WTC11 (cell line): ENCODE data around the gene UQCRHL. TPM values are rescaled to one million over a fixed set of nuclear protein-coding genes. Genes with fewer than 3 reads are reported as not detected.

Experiments used
- ATAC-seq: fragments of 200-7000 bp; cut with Tn5 transposase; 2 replicates; pipeline ENCODE4 v1.10.0; 2021; ENCODE audit warnings: mild to moderate bottlenecking, moderate library complexity
- CTCF ChIA-PET: fragments of 300-600 bp; sonication (Branson Sonifier 250); formaldehyde crosslinking; loops from one replicate; lab custom pipeline; 2021; ENCODE audit warnings: antibody characterized with exemption; lab: Charles Lee
- POLR2A ChIA-PET: fragments of 350-600 bp; sonication (Branson Sonifier 250); formaldehyde crosslinking; loops from one replicate; lab custom pipeline; 2021; ENCODE audit warnings: antibody characterized with exemption; lab: Charles Lee
- DNase-seq: peaks from one replicate; pipeline ENCODE4 v3.0.0; 2021; ENCODE audit warnings: low spot score
- H3K27ac Mint-ChIP-seq: 2 replicates; pipeline ENCODE4 v1.8.0; 2021; ENCODE audit warnings: mixed read lengths
- H3K27me3 Mint-ChIP-seq: 2 replicates; pipeline ENCODE4 v1.8.0; 2021; ENCODE audit warnings: low read depth, mild to moderate bottlenecking, moderate library complexity, mixed read lengths
- H3K36me3 Mint-ChIP-seq: 2 replicates; pipeline ENCODE4 v1.8.0; 2021; ENCODE audit warnings: mixed read lengths
- H3K4me1 Mint-ChIP-seq: 2 replicates; pipeline ENCODE4 v1.8.0; 2022; ENCODE audit warnings: mixed read lengths
- H3K4me3 Mint-ChIP-seq: 2 replicates; pipeline ENCODE4 v1.8.0; 2021; ENCODE audit warnings: mild to moderate bottlenecking, moderate library complexity, mixed read lengths
- H3K9me3 Mint-ChIP-seq: 2 replicates; pipeline ENCODE4 v1.8.0; 2021; ENCODE audit warnings: mixed read lengths
- CREB1 ChIP-seq: sonication (generic); formaldehyde crosslinking; IDR thresholded peaks from 2 replicates; pipeline ENCODE4 v1.8.0; 2023; ENCODE audit warnings: mild to moderate bottlenecking, missing genetic modification reagents
- CREM ChIP-seq: sonication (generic); formaldehyde crosslinking; IDR thresholded peaks from 2 replicates; pipeline ENCODE4 v1.8.1; 2022; ENCODE audit warnings: mild to moderate bottlenecking, missing genetic modification reagents, moderate library complexity
- ETV6 ChIP-seq: sonication (generic); formaldehyde crosslinking; IDR thresholded peaks from 2 replicates; pipeline ENCODE4 v1.8.1; 2022; ENCODE audit warnings: mild to moderate bottlenecking, missing genetic modification reagents
- HMGA2 ChIP-seq: fragments of 250-450 bp; sonication (Bioruptor Pico); IDR thresholded peaks from 2 replicates; pipeline ENCODE4 v1.4.0; 2021; ENCODE audit warnings: mild to moderate bottlenecking, moderate library complexity
- JUN ChIP-seq: sonication (generic); formaldehyde crosslinking; IDR thresholded peaks from 2 replicates; pipeline ENCODE4 v1.8.0; 2023; ENCODE audit warnings: mild to moderate bottlenecking, missing genetic modification reagents
- MXD4 ChIP-seq: fragments of 250-450 bp; sonication (Bioruptor Pico); IDR thresholded peaks from 2 replicates; pipeline ENCODE4 v1.8.0; 2021; ENCODE audit warnings: mild to moderate bottlenecking, moderate library complexity, borderline replicate concordance
- NFYB ChIP-seq: sonication (generic); formaldehyde crosslinking; conservative IDR thresholded peaks from 2 replicates; pipeline ENCODE4 v1.8.0; 2022; ENCODE audit warnings: low read depth, missing genetic modification reagents
- PREB ChIP-seq: sonication (generic); formaldehyde crosslinking; IDR thresholded peaks from 2 replicates; pipeline ENCODE4 v1.8.1; 2022; ENCODE audit warnings: mild to moderate bottlenecking, missing genetic modification reagents, moderate library complexity, borderline replicate concordance
- SP1 ChIP-seq: sonication (generic); formaldehyde crosslinking; conservative IDR thresholded peaks from 2 replicates; pipeline ENCODE4 v1.8.1; 2022; ENCODE audit warnings: missing genetic modification reagents
- TP53 ChIP-seq: sonication (generic); formaldehyde crosslinking; IDR thresholded peaks from 2 replicates; pipeline ENCODE4 v1.8.1; 2023; ENCODE audit warnings: mild to moderate bottlenecking, missing genetic modification reagents
- ZNF121 ChIP-seq: sonication (generic); formaldehyde crosslinking; IDR thresholded peaks from 2 replicates; pipeline ENCODE4 v1.8.0; 2023; ENCODE audit warnings: missing genetic modification reagents
- ZNF263 ChIP-seq: sonication (generic); formaldehyde crosslinking; IDR thresholded peaks from 2 replicates; pipeline ENCODE4 v1.8.1; 2022; ENCODE audit warnings: low read depth, mild to moderate bottlenecking, moderate library complexity, missing genetic modification reagents
- ZNF281 ChIP-seq: sonication (generic); formaldehyde crosslinking; IDR thresholded peaks from 2 replicates; pipeline ENCODE4 v1.8.0; 2023; ENCODE audit warnings: mild to moderate bottlenecking, missing genetic modification reagents
- ZNF317 ChIP-seq: sonication (generic); formaldehyde crosslinking; IDR thresholded peaks from 2 replicates; pipeline ENCODE4 v1.8.1; 2023; ENCODE audit warnings: low read depth, mild to moderate bottlenecking, moderate library complexity, missing genetic modification reagents, borderline replicate concordance
- ZNF532 ChIP-seq: fragments of 250-450 bp; sonication (Bioruptor Pico); IDR thresholded peaks from 2 replicates; pipeline ENCODE4 v1.9.0; 2021; ENCODE audit warnings: mild to moderate bottlenecking, borderline replicate concordance
- total RNA-seq: library from RNA; stranded (reverse); gene quantifications from 3 replicates; pipeline ENCODE4 v1.2.3, GENCODE V29; 2021
- TF ChIP-seq, protein P1 (sequence below): fragments of 250-450 bp; sonication (Bioruptor Pico); conservative IDR thresholded peaks from 2 replicates; pipeline ENCODE4 v1.9.0; 2021; ENCODE audit warnings: mild to moderate bottlenecking
- TF ChIP-seq, protein P2 (sequence below): sonication (generic); formaldehyde crosslinking; IDR thresholded peaks from 2 replicates; pipeline ENCODE4 v1.8.1; 2023; ENCODE audit warnings: mild to moderate bottlenecking, missing genetic modification reagents, moderate library complexity
- TF ChIP-seq, protein P3 (sequence below): fragments of 250-450 bp; sonication (Bioruptor Pico); IDR thresholded peaks from 2 replicates; pipeline ENCODE4 v1.9.0; 2021; ENCODE audit warnings: mild to moderate bottlenecking

The UQCRHL gene
- total RNA-seq, 1 experiment from 2014 or later: 3.8 TPM

GRCh38 chr1:15758343-15758931, 49.0 kb downstream of the UQCRHL start, which contains the start of gene FBLIM1:
TSS of gene FBLIM1 (plus strand) at chr1:15758795. CDS start at chr1:15764984, 6,189 bp downstream.
- peaks cover 5% of the 10 kb centered on the region for H3K36me3 Mint-ChIP-seq
- 0 out of 2 replicates have a peak, but pooled peaks cover 3% of the 10 kb centered on the region for H3K9me3 Mint-ChIP-seq
- peak; percentile 36 for ATAC-seq
- CTCF ChIA-PET: interaction anchor here (1.0 to 5.2 kb wide), 6 partner anchors 17 to 155 kb away, joined by 3 to 51 read pairs (median 11); partner anchors contain the start of gene TMEM82
- no peak for TF ChIP-seq ZNF317 (CRISPR knock-in tag)
- TF ChIP-seq MXD4 (CRISPR knock-in tag): no peak
- TF ChIP-seq, protein P1, sequence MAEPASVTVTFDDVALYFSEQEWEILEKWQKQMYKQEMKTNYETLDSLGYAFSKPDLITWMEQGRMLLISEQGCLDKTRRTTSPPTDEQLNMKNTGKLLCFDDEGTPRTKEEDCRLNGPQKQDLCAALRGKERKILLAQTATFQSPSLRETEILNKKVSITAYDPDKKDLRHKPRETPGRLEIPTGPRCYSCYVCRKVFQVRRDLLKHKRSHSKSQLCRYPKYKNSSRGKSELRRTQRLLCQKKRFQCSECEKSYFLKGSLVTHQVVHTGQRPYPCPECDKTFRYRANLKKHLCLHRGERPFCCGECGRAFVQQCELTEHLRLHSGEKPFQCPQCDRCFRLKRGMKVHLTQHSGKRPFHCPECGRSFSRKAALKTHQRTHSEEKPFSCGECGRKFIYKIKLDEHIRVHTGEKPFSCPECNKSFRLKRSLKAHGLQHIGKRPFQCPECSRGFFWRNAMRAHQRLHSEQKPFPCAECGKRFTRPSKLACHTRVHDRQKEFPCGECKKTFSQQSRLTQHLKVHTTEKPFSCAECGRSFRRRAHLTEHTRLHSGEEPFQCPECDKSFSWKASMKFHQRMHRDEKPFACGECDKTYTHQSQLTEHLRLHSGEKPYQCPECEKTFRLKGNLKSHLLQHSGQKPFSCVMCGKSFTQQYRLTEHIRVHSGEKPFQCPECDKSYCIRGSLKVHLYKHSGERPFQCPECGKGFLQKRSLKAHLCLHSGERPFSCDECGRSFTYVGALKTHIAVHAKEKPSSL (CRISPR knock-in tag): no peak
- TF ChIP-seq SP1 (CRISPR knock-in tag): 0 out of 2 replicates have a peak, but pooled peaks have one; percentile 13
- TF ChIP-seq TP53: no peak
- peaks cover 46% of the 10 kb centered on the region for H3K4me1 Mint-ChIP-seq
- no peaks in the 10 kb centered on the region for H3K27me3 Mint-ChIP-seq
- POLR2A ChIA-PET: no interaction called here
- DNase-seq: peak; percentile 80
- peak within 1 kb of the TSS; percentile 83 for H3K27ac Mint-ChIP-seq
- peak within 1 kb of the TSS; percentile 91 for H3K4me3 Mint-ChIP-seq

DNA sequence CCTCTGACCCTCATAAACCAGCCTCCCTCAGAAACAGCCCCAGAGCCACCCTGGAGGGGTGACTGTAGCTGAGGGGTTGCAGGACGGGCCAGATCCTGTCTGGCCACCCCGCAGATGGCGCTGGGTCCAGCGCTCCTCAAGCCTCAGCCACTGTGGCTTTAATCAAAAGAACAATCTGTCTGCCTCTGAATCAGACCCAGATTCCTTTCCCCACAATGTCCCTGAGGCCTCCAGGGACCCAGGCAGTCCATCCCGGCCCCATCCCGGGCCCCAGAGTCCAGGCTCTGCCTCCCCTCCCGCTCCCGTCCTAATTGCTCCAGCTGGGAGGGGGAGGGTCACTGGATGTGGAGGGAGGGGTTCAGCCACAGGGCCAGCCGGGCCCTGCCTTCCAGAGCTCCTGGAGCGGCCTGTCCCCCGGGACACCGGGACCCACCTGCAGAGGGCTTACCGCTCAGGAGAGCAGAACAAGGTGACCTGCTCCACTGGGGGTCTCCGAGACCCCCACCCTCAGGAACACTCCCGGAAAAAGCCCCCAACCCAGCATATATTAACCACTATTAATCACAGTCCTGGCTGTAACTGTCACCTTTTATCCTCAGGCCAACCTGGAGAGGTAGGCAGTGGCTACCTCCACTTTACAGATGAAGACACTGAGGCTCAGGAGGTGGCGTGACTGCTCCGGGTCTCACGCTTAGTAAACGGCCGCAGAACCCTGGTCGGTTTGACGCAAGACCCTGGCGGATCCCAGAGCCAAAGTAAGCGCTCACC, 49.7 kb downstream of the UQCRHL start:
- 0 out of 2 replicates have a peak, but pooled peaks cover 3% of the 10 kb centered on the region for H3K9me3 Mint-ChIP-seq
- peaks cover 45% of the 10 kb centered on the region for H3K4me1 Mint-ChIP-seq
- peak overlapping the region; percentile 79 for H3K4me3 Mint-ChIP-seq
- POLR2A ChIA-PET: interaction anchor here (0.6 to 1.3 kb wide), 4 partner anchors 11 to 271 kb away, joined by 3 to 4 read pairs (median 3); no protein-coding TSS in a partner anchor
- CTCF ChIA-PET: interaction anchor here (1.0 to 5.2 kb wide), 4 partner anchors 17 to 154 kb away, joined by 3 to 51 read pairs (median 8); partner anchors contain the start of gene TMEM82
- H3K27me3 Mint-ChIP-seq: no peaks in the 10 kb centered on the region
- peaks cover 5% of the 10 kb centered on the region for H3K36me3 Mint-ChIP-seq
- ATAC-seq (peak; percentile 7), DNase-seq (peak; percentile 59)
- H3K27ac Mint-ChIP-seq: peak overlapping the region; percentile 64
- TF ChIP-seq CREM (no peak), ZNF317 (CRISPR knock-in tag) (no peak), ZNF121 (CRISPR knock-in tag) (no peak), NFYB (CRISPR knock-in tag) (no peak), ZNF532 (CRISPR knock-in tag) (no peak), PREB (CRISPR knock-in tag) (no peak), CREB1 (CRISPR knock-in tag) (no peak), ETV6 (CRISPR knock-in tag) (no peak), ZNF263 (no peak), ZNF281 (CRISPR knock-in tag) (no peak), JUN (CRISPR knock-in tag) (no peak), HMGA2 (CRISPR knock-in tag) (0 out of 2 replicates have a peak, but pooled peaks have one; percentile 11)
- TF ChIP-seq, protein P2, sequence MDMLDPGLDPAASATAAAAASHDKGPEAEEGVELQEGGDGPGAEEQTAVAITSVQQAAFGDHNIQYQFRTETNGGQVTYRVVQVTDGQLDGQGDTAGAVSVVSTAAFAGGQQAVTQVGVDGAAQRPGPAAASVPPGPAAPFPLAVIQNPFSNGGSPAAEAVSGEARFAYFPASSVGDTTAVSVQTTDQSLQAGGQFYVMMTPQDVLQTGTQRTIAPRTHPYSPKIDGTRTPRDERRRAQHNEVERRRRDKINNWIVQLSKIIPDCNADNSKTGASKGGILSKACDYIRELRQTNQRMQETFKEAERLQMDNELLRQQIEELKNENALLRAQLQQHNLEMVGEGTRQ (CRISPR knock-in tag): no peak
- TF ChIP-seq, protein P3, sequence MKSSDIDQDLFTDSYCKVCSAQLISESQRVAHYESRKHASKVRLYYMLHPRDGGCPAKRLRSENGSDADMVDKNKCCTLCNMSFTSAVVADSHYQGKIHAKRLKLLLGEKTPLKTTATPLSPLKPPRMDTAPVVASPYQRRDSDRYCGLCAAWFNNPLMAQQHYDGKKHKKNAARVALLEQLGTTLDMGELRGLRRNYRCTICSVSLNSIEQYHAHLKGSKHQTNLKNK: no peak
